DND-41 (cell line): ENCODE data around the gene GRIK3.

Source experiments
- EZH2 ChIP-seq: IDR thresholded peaks from 3 replicates; pipeline ENCODE4 v1.6.1; 2012; ENCODE audit warnings: borderline replicate concordance, low read depth, mild to moderate bottlenecking, moderate library complexity, low read length, inconsistent platforms; ENCODE audit not compliant: severe bottlenecking
- TF ChIP-seq, protein P1 (sequence below): IDR thresholded peaks from 2 replicates; pipeline ENCODE4 v1.5.1; 2012; ENCODE audit warnings: borderline replicate concordance, low read length, moderate library complexity, mild to moderate bottlenecking; ENCODE audit not compliant: poor library complexity, severe bottlenecking; ENCODE audit errors: extremely low read depth

DNA sequence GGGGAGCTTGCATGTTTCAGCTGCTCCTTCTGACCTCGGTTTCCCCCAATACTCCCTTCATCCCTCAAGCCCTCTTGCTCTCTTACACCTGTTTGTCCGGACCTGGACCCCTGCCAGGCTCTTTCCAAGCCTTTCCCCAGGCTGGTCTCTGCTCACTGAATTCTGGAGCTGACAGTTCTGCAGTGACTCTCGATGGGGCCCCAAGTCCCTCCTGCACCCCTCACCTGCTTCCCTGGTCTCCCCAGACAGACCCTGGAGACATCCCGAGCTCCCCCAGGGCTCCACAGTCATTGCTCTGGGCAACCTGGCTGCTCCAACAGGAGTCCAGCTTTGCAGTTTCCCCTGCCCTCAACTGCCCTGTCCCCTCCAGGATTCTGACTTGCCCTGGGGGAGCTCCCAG is 198.6 kb downstream of the GRIK3 start:
- TF ChIP-seq, protein P1, sequence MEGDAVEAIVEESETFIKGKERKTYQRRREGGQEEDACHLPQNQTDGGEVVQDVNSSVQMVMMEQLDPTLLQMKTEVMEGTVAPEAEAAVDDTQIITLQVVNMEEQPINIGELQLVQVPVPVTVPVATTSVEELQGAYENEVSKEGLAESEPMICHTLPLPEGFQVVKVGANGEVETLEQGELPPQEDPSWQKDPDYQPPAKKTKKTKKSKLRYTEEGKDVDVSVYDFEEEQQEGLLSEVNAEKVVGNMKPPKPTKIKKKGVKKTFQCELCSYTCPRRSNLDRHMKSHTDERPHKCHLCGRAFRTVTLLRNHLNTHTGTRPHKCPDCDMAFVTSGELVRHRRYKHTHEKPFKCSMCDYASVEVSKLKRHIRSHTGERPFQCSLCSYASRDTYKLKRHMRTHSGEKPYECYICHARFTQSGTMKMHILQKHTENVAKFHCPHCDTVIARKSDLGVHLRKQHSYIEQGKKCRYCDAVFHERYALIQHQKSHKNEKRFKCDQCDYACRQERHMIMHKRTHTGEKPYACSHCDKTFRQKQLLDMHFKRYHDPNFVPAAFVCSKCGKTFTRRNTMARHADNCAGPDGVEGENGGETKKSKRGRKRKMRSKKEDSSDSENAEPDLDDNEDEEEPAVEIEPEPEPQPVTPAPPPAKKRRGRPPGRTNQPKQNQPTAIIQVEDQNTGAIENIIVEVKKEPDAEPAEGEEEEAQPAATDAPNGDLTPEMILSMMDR: no peak
- TF ChIP-seq EZH2: no peak
